Measurements from ENCODE around the gene LCE2D. TPM values are rescaled to one million over a fixed set of nuclear protein-coding genes. Genes with fewer than 3 reads are reported as not detected.

Gene LCE2D
- total RNA-seq, 1 donor from 2014 or later: not detected

DNA sequence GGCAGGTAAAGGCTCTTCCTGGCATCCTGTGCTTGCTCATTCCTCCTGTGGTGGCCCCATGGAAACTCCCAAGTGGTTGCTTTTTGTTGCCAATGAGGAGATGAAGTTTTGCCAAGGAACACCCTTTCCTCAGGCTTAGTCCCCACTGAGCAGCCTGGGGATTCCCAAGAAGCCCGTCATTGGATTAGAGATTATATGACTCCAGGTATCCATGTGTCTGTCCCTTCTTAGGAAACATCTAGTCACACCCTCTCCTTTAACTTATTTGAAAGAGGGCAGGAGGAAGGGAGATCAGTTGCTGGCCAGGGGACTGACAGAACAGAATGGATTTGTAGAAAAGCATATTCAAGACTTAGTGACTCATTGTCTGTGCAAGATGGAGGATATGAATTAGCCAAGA lies 36.4 kb upstream of the LCE2D start:
- H3K27me3 ChIP-seq (ENCODE audit: control insufficient read depth, insufficient read depth, low read length): no peaks in the 10 kb centered on the region
- DNase-seq (ENCODE audit: low read depth): no peak
- no peaks in the 10 kb centered on the region for H3K36me3 ChIP-seq (ENCODE audit: control insufficient read depth, insufficient read depth, low read length)
- no peak overlapping the region for H3K4me3 ChIP-seq (ENCODE audit: low read depth, low read length)
- TF ChIP-seq, protein P1, sequence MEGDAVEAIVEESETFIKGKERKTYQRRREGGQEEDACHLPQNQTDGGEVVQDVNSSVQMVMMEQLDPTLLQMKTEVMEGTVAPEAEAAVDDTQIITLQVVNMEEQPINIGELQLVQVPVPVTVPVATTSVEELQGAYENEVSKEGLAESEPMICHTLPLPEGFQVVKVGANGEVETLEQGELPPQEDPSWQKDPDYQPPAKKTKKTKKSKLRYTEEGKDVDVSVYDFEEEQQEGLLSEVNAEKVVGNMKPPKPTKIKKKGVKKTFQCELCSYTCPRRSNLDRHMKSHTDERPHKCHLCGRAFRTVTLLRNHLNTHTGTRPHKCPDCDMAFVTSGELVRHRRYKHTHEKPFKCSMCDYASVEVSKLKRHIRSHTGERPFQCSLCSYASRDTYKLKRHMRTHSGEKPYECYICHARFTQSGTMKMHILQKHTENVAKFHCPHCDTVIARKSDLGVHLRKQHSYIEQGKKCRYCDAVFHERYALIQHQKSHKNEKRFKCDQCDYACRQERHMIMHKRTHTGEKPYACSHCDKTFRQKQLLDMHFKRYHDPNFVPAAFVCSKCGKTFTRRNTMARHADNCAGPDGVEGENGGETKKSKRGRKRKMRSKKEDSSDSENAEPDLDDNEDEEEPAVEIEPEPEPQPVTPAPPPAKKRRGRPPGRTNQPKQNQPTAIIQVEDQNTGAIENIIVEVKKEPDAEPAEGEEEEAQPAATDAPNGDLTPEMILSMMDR (IDR thresholded peaks at IDR 0.05; ENCODE audit: insufficient read depth, low read length, poor library complexity, severe bottlenecking): no peak

DNA sequence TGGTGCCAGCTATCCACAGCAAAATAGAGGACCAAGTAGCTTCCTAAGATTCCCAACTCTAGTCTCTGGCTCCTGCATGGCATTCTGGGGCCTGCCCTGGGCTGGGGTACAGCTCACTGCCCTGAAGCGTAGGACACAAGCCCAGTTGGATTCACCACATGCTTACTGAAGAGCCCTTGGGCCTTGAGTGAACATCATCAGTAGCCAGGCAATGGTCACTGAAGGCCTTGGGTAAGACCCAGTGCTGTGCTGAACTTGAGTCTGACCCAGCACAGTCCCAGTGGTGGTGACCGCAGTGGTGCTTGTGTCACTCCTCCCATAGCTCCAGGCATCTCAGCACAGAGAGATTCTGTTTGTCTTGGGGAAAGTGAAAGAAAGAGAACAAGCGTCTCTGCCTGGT lies 32.6 kb upstream of the LCE2D start:
- TF ChIP-seq, protein P1 (IDR thresholded peaks at IDR 0.05; ENCODE audit: insufficient read depth, low read length, poor library complexity, severe bottlenecking): no peak
- Histone ChIP-seq H3K36me3 (ENCODE audit: control insufficient read depth, insufficient read depth, low read length) (no peaks in the 10 kb centered on the region), H3K4me3 (ENCODE audit: low read depth, low read length) (no peak overlapping the region), H3K27me3 (ENCODE audit: control insufficient read depth, insufficient read depth, low read length) (no peaks in the 10 kb centered on the region)
- no peak for DNase-seq (ENCODE audit: low read depth)

DNA sequence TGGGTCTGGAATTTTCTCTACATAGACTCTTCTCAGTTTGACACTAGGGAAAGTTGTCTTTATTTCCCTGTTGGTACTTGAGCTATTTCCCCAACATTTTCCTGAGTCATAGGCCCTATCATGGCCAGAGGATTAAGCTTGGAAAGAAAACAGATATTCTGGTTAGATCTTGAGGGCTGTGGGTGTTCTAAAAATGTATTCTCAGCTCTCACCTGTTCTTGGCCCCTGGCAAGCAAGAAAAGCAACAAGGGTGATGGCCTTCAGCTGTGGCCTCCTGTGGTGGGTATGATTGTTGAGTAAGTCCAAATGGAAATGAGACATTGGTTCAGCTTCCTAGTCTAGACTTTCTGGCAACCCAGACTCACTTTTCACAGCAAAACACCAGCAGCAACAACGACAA lies 22.8 kb upstream of the LCE2D start:
- no peak overlapping the region for H3K4me3 ChIP-seq (ENCODE audit: low read depth, low read length)
- TF ChIP-seq, protein P1 (IDR thresholded peaks at IDR 0.05; ENCODE audit: insufficient read depth, low read length, poor library complexity, severe bottlenecking): no peak
- no peaks in the 10 kb centered on the region for H3K36me3 ChIP-seq (ENCODE audit: control insufficient read depth, insufficient read depth, low read length)
- H3K27me3 ChIP-seq (ENCODE audit: control insufficient read depth, insufficient read depth, low read length): no peaks in the 10 kb centered on the region
- DNase-seq (ENCODE audit: low read depth): no peak

DNA sequence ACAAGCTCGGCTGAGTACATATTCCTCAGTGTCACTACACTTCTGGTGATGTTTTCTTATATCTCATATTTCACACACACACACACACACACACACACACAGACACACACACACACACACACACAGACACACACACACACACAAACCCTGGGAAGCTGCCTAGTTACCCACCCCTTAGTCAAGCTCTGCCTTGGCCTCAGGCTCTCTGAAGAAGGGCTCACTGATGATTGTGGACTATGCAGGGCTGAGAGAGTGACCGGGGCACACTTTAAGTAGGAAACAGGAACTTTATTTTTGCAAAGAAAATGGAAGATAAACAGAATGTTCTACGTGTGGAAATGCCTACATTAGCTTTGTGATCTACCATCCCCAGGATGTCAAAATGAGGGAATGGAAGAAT lies 19.2 kb upstream of the LCE2D start:
- TF ChIP-seq, protein P1 (IDR thresholded peaks at IDR 0.05; ENCODE audit: insufficient read depth, low read length, poor library complexity, severe bottlenecking): no peak
- Histone ChIP-seq H3K36me3 (ENCODE audit: control insufficient read depth, insufficient read depth, low read length) (no peaks in the 10 kb centered on the region), H3K4me3 (ENCODE audit: low read depth, low read length) (no peak overlapping the region), H3K27me3 (ENCODE audit: control insufficient read depth, insufficient read depth, low read length) (no peaks in the 10 kb centered on the region)
- no peak for DNase-seq (ENCODE audit: low read depth)

DNA sequence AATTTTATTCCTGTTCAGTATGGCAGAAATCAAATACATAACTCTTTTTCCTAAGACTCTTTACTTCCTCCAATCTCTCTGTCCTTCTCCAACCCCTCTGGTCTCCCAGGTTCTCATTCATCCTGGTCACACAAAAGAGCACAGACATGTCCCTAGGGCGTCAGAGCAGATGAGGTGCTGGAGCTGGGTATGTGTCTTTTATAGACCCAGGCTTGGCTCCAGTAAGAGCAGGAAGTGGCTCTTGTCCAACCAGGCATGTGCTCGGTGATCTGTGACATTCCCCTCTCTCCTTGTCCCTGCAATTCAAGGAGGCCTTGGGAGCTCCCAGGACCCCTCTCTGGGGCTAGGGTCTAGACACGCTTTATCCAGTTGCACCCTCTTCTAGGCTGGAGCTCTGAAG lies 18.0 kb upstream of the LCE2D start:
- TF ChIP-seq, protein P1 (IDR thresholded peaks at IDR 0.05; ENCODE audit: insufficient read depth, low read length, poor library complexity, severe bottlenecking): no peak
- H3K4me3 ChIP-seq (ENCODE audit: low read depth, low read length): no peak overlapping the region
- no peaks in the 10 kb centered on the region for H3K27me3 ChIP-seq (ENCODE audit: control insufficient read depth, insufficient read depth, low read length)
- DNase-seq (ENCODE audit: low read depth): no peak
- no peaks in the 10 kb centered on the region for H3K36me3 ChIP-seq (ENCODE audit: control insufficient read depth, insufficient read depth, low read length)

DNA sequence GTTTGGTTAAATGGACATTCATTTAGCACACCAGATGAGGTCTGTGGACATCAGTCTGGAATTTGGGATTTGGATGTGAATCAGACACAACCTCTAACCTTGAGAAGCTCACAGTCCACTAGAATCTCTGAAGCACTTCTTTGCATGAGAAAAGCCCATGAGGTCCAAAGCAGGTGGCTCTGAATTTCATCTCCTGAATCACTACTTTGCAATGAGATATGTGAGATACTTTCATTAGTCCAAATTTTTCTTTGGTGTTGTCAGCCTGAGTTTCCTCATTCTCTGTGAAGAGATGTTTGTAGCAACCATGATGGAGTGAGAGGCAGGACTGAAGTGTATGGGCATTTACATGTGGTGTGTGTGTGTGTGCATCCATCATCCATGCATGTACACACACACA lies 16.5 kb upstream of the LCE2D start:
- TF ChIP-seq, protein P1 (IDR thresholded peaks at IDR 0.05; ENCODE audit: insufficient read depth, low read length, poor library complexity, severe bottlenecking): no peak
- Histone ChIP-seq H3K4me3 (ENCODE audit: low read depth, low read length) (no peak overlapping the region), H3K27me3 (ENCODE audit: control insufficient read depth, insufficient read depth, low read length) (no peaks in the 10 kb centered on the region), H3K36me3 (ENCODE audit: control insufficient read depth, insufficient read depth, low read length) (no peaks in the 10 kb centered on the region)
- DNase-seq (ENCODE audit: low read depth): no peak

All from kidney epithelial cell (primary cell).